ENCODE measurements around the gene RTP4.

GRCh38 chr3:187343670-187344069 is 24.5 kb upstream of the RTP4 start:
- TF ChIP-seq CTCF (conservative IDR thresholded peaks at IDR 0.05; ENCODE audit: low read length) (no peak), EZH2phosphoT487 (IDR thresholded peaks at IDR 0.05; ENCODE audit: borderline replicate concordance, low read depth, low read length) (no peak)

Measured in OCI-LY7 (cell line).